Hematopoietic multipotent progenitor cell treated with erythropoietin and hydrocortisone succinate and interleukin-3 and kit ligand, for 8 days (in vitro differentiated cells): Measurements from ENCODE around the gene GFAP.

Experiments
- DNase-seq: peaks from one replicate; pipeline ENCODE4 v3.0.0-alpha.2; 2015

GFAP gene

DNA sequence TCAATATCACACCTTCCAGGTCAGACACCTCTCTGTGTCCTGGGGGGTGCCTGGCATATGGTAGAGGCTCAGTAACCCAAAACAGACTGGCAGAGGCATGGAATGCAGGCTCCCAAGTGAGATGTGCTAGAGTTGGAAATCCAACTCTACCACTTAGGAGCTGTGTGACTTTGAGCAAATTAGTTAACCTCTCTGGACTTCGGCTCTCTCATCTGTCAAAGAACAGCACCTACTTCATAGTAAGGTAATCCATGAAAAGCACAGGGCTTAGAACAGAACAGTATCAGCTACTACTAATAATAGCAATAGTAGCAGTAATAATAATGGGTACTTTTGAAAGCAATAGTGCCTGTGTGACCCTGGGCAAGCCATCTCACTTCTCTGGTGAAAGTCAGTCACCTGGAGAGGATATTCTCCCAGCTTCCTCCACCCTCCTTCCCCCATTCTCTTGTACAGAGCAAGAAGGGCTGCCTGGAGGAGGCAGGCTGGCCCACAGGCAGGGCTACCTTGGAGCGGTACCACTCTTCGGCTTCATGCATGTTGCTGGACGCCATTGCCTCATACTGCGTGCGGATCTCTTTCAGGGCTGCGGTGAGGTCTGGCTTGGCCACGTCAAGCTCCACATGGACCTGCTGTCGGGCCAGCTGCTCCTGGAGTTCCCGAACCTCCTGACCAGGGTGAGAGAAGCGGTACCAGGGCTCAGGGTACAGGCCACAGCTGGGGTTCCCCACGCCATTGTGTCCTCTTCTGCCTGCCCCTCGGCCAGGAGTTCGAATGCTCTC lies 2.3 kb downstream of the GFAP start:
- DNase-seq, result no peak

DNA sequence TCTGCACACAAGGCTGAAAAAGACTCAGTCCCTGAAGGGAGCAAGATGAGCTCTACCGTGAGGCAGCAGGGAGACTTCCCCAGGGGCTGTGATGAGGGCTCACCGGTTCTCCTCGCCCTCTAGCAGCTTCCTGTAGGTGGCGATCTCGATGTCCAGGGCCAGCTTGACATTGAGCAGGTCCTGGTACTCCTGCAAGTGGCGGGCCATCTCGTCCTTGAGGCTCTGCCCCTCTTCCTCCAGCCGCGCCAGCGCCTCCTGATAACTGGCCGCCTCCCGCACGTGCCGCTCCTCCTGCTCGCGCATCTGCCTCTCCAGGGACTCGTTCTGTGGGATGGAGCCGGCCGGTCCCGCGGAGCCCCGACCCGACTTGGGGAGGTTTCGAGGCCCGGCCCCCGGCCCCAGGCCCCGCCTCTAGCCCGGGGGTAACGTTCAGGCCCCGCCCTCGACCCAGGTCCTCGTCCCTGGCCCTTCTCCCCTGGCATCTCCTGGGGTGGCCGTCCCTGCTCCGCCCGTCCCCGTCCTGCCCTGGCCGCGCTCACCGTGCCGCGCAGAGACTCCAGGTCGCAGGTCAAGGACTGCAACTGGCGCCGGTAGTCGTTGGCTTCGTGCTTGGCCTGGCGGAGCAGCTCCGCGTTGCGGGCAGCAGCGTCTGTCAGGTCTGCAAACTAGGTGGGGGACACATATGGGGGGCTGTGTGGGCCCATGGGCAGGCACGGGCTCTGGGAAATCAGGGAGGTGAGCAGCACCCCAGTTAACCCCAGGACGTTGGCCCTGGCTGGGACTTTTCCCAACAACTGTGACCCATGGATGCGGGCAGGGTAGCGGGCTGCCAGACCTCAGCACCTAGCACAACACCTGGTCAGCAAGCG lies 3.9 kb downstream of the GFAP start:
- peak; percentile 68 for DNase-seq

DNA sequence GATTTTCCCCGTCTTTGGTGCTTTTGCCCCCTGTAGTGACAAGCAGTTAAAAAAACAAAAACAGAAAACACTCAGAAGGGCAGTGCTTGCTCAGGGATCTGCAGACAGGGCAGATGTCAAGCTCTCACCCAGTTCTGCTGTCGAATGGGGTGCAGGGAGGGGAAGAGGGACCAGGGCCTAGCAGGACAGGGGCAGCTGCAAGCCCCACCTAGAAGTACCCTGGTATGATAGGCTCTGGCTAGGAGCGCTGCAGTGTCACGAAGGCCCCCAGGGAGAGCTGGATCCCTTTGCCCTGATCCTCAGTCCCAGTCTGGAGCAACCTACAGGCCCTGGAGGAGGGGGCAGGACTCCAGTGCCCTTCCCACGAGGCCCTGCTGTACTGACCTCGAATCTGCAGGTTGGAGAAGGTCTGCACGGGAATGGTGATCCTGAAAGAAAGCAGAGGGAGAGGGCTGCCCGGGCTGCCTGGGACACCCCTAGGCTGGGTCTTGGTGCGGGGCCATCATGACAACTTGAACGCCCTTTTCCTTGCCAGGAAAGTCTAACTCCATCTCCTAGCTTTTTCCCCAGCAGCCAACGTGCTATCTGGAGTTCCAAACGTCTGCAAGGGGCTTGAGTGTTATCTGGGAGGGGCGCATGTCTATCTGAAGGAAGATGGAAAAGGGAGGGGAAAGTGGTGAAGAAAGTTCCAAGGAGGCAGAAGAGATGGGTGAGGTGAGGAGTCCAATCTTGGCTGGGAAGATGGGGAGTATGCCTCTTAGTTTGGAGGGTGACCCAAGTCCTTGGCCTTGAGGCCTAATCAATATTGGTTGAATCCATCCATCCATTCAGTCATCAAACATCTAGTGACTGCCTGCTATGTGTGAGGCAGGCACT lies 4.8 kb downstream of the GFAP start:
- no peak for DNase-seq

DNA sequence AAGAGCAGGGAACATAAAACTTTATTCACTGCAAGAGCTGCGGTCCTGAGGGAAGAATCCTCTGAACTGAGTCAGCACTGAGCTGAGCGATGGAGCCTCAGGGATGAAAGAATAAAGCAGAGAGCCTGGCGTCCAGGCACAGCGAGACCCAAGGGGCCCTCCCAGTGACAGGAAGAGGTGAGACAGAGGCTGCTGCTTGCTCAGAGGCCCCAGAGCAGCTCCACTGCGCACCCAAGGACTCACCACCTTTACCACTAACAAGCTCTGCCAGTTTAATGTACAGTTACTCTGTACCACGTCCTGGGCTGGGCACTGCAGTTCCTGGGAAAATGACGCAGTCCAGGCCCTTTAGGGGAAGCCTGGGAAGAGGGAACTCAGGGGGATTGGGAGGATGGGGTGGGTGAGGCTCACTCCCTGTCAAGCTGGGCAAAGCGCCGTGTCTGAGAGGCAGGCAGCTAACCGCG lies 5.6 kb downstream of the GFAP start:
- DNase-seq, result no peak

DNA sequence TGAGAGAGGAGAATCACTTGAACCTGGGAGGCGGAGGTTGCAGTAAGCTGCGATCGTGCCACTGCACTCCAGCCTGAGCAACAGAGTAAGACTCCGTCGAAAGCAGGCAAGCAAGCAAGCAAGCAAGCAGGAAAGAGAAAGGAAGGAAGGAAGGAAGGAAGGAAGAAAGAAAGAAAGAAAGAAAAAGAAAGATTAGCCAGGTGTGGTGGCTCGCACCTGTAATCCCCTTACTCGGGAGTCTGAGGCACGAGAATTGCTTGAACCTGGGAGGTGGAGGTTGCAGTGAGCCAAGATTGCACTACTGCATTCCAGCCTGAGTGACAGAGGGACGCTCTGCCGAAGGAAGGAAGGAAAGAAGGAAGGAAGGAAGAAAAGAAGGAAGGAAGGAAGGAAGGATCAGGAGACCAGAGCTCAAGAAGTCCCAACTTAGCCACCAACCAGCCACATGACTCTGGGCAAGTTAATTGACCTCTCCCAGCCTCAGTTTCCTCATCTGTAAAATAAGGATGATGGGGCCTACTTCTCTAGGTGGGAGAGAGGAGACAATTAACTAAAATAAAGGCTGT lies 6.5 kb downstream of the GFAP start:
- DNase-seq, result no peak

DNA sequence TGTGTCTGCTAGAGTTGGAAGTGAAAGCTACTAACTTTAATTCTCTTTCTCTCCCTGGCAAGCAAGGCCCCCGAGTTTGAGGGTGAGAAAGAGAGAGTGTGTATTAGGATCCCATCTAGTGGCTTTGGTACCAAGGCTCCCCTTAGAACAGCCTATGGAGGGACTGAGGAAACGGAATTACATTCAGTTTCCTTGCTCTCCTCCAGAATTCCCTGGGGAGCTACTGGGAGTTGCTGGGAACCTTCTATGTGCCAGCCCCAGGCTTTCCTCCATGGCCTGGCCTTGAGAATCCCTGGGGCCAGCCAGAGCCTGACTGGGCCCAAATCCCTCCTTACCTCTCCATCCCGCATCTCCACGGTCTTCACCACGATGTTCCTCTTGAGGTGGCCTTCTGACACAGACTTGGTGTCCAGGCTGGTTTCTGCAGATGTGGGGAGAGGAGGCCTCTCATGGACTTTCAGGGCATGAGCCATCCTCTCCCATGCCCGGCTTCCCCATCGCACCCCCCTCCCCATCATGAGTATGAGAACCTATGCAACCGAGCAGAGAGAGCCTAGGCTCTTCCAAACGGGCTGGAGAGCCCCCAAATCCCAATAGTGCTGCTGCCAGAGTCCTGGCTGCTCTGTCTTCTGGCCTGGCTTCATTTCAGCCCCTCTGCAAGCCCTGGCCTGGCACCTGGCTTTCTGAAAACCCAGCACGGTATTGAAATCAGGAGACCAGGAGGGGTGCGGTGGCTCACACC lies 7.4 kb downstream of the GFAP start:
- no peak for DNase-seq

DNA sequence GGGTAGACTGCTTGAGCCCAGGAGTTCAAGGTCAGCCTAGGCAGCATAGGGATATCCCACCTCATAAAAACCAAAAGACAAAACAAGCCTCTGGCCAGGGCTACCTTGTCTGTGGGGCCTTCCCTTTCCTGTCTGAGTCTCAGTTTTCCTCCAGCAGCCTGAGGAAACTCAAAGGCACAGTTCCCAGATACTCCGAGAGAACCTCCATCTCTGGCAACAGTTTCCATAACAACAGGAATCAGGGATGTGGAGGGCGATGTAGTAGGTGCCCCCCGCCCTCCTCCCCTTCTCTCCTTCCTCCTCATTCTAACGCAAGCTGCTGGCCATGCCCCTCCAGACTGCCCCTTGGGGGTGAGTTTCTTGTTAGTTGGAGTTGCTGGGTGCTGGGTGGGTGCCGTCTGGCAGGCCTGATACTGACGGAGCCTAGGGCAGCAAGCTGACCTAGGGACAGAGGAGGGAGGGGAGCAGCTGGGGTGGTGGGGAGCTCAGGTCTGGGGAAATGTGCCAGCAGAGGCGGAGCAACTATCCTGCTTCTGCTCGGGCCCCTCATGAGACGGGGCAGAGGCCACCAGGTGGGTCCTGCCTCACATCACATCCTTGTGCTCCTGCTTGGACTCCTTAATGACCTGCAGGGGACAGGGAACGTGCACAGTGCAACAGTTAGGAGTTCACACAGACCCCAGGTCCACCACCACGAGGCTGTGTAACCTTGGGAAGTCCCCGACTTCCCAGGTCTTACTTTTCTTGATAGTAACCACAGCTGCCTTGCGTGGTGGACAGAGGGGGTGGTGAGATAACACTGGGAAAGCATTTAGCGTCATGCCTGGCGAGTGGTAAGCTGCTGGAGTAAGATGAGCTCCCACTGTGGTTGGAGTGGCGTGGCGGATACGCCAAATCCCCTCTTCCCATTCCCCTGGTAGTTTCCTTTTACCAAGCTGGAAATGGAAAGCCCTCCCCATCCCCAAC lies 8.3 kb downstream of the GFAP start:
- DNase-seq, result peak; percentile 59

DNA sequence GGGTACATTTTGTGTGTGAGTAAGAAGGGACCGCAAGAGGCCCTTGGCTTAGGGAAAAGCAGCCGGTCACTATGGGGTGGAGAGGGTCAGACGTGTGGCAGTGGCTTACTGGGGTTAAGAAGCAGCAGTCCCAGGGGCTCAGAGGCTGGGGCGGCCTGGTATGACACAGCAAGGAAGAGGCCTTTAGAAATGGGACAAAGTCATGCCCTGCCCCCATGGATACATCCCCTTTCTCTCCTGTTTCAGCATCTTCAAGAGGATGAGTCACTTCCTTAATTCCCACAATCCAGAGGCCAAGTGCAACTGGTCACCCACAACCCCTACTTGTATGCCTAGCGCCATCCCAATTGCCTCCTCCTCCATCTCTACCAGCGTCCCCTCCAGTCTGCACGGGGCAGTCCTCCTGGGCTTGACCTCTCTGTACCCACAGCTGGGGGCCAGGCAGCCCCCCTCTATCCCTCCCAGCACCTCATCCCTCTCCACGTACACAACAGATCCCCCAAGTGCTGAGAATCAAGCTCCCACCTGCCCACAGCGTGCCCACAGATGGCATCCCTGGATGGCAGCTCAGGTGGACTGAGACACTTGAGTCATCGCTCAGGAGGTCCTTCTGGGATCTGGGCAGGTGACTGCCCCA lies 9.2 kb downstream of the GFAP start:
- no peak for DNase-seq

DNA sequence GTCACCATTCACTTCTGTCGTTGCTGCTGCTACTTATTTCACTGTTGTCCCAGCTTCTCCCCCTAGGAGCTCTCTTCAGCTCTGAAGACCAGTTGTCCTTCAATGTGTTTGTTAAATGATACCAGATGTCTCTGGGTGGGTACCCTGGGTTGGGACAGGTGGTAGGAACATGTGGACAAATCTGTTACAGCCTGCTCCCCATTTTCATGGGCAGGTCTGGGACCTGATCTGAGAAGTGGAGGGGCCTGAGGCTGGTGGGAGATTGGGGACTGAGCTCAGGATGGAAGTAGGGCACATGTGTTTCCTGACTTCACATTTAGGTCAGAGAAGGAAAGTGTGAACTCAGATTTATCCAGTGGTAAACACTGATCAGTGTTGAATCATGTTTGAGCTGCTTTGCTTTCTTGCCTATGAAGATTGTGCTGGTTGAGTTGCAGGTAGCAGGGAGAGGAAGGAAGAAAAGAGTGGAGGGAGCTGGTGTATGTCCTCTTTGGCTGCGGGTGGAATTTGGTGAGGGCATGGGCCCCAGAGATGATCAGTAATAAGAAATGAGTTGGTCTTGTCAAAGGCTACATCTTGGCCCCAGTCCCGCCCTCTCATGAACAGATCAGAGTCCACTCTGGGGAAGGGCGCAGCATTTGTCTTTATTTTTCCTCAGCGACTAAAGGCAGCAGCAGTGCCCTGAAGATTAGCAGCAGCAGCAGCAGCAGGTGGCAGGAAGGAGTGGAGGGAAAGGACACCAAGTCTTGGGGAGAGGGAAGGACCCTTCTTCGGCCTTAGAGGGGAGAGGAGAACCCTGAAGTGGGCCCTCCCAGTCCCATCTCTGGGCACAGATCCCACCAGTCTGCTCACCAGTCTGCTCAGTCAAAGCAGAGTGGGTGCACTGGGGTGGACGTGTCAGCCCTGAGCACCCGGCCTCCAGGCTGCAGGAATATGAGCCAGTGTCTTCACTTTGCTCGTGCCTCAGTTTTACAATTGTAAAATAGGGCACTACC lies 10.0 kb downstream of the GFAP start:
- no peak for DNase-seq

DNA sequence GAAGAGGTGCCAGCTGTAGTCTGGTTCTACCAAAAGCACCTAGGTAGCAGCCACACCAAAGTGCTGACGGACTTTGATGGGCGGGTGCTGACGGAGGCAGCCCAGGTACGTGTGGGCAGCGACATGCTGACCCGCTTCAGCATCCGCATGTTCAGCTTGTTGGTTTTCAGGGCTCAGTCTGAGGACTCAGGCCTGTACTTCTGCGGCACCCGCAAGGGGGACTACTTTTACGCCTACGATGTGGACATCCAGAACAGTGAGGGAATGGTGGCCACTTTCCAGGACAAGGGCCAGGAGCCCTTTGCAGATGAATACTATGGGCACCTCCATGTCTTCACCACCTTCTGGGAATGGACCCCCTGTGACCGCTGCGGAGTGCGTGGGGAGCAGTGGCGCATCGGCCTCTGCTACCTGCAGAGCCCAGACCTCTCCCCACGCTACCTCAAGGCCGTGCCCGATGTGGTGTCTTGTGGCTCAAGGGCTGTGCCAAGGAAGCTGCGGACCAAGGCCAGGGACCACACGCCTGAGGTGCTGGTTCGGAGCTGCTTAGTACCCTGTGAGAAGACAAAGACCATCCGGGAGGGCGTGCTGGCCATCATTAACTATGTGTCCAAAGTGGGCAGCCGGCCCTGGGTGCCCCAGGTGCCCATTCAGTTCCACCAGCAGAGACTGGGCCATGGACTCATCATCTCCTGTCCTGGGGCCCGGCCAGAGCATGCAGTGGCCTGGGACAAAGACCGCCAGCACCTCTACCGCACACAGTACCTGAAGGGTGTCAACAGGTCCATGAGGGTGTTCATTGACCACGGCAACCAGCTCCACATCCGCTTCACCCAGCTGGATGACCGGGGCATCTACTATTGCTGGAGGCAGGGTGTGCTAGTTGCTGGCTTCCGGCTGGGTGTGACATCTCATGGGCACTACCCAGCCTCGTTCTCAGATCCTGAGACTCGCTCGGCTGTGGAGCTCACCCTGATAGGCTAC lies 11.0 kb downstream of the GFAP start:
- no peak for DNase-seq

DNA sequence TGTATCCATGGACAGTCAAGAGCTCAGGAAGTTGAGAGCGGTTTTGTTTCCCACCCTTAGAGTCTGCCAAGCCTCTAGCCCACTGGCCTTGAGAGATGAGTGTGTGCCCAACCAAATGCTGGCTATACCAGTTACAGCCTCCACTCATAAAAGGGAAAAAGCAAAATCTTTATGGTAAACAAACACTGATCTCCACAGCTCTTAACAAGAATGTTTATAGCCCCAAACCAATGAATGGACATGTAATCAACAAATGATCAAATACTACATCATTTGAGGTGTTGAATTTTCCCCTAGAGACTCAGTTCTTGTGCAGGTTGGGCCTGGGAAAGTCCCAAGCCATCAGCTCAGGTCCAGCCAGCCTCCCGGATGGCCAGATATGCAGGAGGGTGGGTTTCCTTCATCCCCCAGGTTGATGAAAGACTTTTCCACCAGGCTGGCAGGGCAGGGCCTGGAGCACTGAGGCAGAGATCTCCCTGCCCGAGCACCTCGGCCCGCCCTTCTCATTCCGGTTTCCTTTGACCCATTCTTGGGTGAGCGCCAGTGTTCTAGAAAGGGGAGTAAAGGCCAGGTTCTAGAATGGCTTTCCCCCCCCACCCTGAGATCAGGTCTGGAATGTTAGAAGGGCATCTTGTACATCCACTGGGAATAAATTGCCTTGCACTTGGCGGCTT lies 12.2 kb downstream of the GFAP start:
- DNase-seq, result no peak

DNA sequence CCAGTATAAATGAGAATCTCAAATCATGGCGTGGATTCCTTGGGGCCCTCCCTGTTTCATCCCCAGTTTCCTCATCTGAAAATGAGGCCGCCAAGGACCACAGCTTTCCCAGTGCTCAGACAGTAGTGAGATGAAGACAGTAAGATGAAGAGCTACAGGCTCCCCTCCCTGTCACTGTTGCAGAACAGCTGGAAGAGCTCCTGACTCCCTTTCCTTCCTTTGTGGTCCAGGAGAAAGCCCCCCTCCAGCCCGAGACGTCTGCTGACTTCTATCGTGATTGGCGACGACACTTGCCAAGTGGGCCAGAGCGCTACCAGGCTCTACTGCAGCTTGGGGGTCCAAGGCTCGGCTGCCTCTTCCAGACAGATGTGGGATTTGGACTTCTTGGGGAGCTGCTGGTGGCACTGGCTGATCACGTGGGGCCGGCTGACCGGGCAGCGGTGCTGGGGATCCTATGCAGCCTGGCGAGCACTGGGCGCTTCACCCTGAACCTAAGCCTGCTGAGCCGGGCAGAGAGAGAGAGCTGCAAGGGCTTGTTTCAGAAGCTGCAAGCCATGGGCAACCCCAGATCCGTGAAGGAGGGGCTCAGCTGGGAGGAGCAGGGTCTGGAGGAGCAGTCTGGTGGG lies 13.1 kb downstream of the GFAP start:
- no peak for DNase-seq

DNA sequence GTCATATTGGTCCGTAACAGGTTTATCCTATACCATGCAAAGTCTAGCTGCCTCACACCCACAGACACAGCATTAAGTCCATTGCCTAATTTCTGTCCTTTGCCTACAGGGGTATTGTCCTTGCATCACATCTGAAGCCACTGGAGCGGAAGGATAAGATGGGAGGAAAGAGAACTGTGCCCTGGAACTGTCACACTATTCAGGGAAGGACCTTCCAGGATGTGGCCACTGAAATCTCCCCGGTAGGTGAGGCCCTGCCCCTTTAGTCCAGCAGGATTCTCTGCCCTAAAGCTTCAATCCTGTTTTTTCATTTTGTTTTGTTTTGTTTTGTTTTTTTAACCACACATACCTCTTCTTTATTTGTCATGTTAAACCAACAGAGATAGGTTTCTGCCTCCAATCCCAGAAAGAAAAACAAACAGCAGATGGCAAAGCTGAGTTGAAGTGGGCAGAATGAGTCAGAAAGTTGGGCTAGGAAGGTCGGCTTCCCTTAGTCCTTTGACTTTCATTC lies 13.8 kb downstream of the GFAP start:
- DNase-seq, result no peak

DNA sequence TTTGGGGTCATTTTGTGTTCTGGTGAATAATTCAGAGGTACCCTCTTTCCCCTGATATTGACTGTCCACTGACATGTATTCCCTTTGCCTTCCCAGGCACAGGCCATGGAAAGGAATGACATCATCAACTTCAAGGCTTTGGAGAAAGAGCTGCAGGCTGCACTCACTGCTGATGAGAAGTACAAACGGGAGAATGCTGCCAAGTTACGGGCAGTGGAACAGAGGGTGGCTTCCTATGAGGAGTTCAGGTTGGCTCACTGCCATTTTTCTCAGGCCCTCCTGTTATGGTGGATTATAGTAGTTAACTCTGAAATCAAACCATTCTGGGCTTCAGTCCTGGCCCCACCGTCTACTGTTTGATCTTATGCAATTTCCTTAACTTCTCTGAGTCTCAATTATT lies 14.4 kb downstream of the GFAP start:
- peak; percentile 28 for DNase-seq

DNA sequence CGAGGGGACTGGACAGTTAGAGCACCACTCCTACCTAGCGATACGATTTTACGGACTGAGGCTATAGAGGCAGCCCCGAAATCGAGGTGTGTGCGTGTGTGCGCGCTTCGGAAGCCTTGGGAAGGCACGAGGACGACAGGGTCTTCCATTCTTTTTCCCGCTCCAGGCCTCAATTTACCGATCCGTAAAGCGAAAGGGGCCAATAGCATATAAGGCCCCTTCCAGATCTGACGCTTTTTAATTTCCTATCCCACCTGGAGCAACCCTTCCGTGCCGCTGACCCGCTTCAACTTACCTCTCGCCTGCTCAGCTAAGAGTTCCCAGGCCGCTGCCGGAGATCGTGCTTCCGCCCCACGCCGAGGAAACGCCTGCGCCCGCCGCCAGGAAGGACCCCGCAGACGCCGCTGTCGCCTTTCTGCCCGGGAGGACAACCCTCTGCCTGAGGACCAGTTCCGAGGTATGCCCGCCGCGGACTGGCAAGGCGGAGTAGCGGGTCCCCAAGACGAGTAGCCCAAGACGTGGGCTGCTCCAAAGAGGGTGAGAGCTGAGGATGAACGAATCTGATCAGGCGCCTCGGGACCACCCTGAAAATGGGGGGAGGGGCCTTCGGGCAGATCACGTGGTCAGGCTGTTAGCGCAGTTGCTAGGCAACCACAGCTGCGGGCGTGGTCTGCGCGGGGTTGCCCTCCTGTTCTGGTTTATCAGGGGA lies 16.1 kb downstream of the GFAP start, which contains the start of gene EFTUD2:
EFTUD2 (minus strand) TSS at position 372 of the 709 bp plus-strand sequence. CDS start 4,924 bp downstream, outside the sequence.
- DNase-seq, result peak; percentile 89

DNA sequence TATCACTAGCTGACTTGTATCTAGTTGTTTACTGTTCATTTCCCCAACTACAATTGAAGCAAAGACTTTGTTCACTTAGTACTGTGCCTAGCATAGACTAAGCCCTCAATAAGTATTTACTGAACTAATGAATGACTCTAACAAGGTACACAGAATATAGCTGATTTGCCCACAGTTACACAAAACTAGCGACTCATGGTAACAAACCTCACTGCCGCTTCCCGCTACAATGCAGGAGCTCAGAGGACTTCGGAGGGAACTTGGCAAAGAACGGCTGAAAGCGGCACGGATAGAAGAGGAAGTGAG lies 16.6 kb downstream of the GFAP start:
- DNase-seq, result no peak
